Lung (tissue), 12 donors: ENCODE data around the gene TTC17. TPM values are rescaled to one million over a fixed set of nuclear protein-coding genes. Genes with fewer than 3 reads are reported as not detected.

Source experiments
- ATAC-seq: fragments of 200-7000 bp; cut with Tn5 transposase; one replicate; pipeline ENCODE4 v1.9.1; 2020; ENCODE audit warnings: moderate number of reproducible peaks; ENCODE audit not compliant: insufficient read depth, low FRiP score
- DNase-seq, 3 donors: peaks; one replicate each; pipeline ENCODE4 v3.0.0-alpha.2; 2013 to 2017
- H3K27ac ChIP-seq, 2 donors: one replicate each; pipeline ENCODE4 v1.5.1; 2013; ENCODE audit warnings: mild to moderate bottlenecking in 2 of 2, moderate library complexity in 2 of 2, control low read depth in 1 of 2, inconsistent platforms in 1 of 2, low read depth in 1 of 2, low read length in 1 of 2
- H3K27me3 ChIP-seq, 3 donors: one replicate each; pipeline ENCODE4 v1.5.1; 2013; ENCODE audit warnings: low read length in 2 of 3; ENCODE audit not compliant: control insufficient read depth in 3 of 3, insufficient read depth in 3 of 3
- H3K36me3 ChIP-seq, 4 donors: one replicate each; pipeline ENCODE4 v1.5.1; 2013; ENCODE audit warnings: low read length in 4 of 4, mild to moderate bottlenecking in 1 of 4, moderate library complexity in 1 of 4; ENCODE audit not compliant: control insufficient read depth in 4 of 4, insufficient read depth in 4 of 4
- H3K4me1 ChIP-seq, 5 donors: one replicate each; pipeline ENCODE4 v1.5.1; 2013; ENCODE audit warnings: low read length in 5 of 5, mild to moderate bottlenecking in 2 of 5, moderate library complexity in 1 of 5; ENCODE audit not compliant: control insufficient read depth in 5 of 5, insufficient read depth in 5 of 5
- H3K4me3 ChIP-seq: one replicate; pipeline ENCODE4 v1.5.1; 2013; ENCODE audit warnings: mild to moderate bottlenecking, control low read depth, moderate library complexity
- H3K9ac ChIP-seq, 2 donors: one replicate each; pipeline ENCODE4 v1.5.1; 2013; ENCODE audit warnings: low read length in 2 of 2, control low read depth in 1 of 2; ENCODE audit not compliant: insufficient read depth in 1 of 2
- H3K9me3 ChIP-seq, 4 donors: one replicate each; pipeline ENCODE4 v1.5.1; 2013; ENCODE audit warnings: low read length in 3 of 4, mild to moderate bottlenecking in 1 of 4, moderate library complexity in 1 of 4; ENCODE audit not compliant: control insufficient read depth in 4 of 4, insufficient read depth in 3 of 4
- WGBS, 2 donors: extraction: QIAGEN DNeasy Blood & Tissue Kit; methylation state at CpG; one replicate each; pipeline ENCODE4 v1.1.7; 2013; 5-methylcytosine and 5-hydroxymethylcytosine counted together
- polyA plus RNA-seq, 2 donors: library from polyadenylated mRNA; stranded (reverse); fragments of 200-250 nt; gene quantifications; one replicate each; pipeline ENCODE4 v1.2.1, GENCODE V29; 2013
- total RNA-seq, 2 donors: library from RNA; depleted of rRNA in 1 of 2; stranded (reverse); fragments of >200 nt in 1 of 2; gene quantifications; one replicate each; pipeline ENCODE4 v1.2.1, GENCODE V29; 2014 to 2021
- TF ChIP-seq, protein P1 (sequence below): IDR thresholded peaks from 2 replicates; pipeline ENCODE4 v1.5.1; 2012; ENCODE audit warnings: mild to moderate bottlenecking; ENCODE audit errors: control extremely low read depth, extremely low read depth
- donor health status: control.
- donor health status: control.
- donor health status: Bipolar disorder and iron deficiency.
- donor health status: healthy.
- donor health status: DM: yes; HTN: yes; CAD: no.

Gene TTC17
- total and polyA plus RNA-seq, 4 donors, result 30.7 to 218 (median 55.5) TPM

DNA sequence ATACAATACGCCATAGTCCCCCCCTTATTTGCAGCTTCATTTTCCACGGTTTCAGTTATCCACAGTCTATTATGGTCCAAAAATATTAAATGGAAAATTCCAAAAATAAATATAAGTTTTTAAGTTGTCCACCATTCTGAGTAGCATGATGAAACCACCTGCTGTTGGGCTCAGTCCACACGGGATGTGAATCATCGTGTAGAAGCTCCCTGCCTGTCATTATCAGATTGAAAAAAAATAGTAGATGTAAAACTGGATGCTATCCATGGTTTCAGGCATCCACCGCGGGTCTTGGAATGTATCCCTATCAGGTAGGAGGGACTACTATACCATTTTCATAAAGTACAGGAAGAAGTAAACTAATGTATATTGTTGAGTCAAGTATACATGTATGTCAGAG, 127.4 kb downstream of the TTC17 start:
- TF ChIP-seq, protein P1, sequence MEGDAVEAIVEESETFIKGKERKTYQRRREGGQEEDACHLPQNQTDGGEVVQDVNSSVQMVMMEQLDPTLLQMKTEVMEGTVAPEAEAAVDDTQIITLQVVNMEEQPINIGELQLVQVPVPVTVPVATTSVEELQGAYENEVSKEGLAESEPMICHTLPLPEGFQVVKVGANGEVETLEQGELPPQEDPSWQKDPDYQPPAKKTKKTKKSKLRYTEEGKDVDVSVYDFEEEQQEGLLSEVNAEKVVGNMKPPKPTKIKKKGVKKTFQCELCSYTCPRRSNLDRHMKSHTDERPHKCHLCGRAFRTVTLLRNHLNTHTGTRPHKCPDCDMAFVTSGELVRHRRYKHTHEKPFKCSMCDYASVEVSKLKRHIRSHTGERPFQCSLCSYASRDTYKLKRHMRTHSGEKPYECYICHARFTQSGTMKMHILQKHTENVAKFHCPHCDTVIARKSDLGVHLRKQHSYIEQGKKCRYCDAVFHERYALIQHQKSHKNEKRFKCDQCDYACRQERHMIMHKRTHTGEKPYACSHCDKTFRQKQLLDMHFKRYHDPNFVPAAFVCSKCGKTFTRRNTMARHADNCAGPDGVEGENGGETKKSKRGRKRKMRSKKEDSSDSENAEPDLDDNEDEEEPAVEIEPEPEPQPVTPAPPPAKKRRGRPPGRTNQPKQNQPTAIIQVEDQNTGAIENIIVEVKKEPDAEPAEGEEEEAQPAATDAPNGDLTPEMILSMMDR, result no peak
- H3K4me3 ChIP-seq, result no peak overlapping the region
- no peaks in the 10 kb centered on the region for H3K9me3 ChIP-seq
- H3K27me3 ChIP-seq, result no peaks in the 10 kb centered on the region
- H3K27ac ChIP-seq, result no peak overlapping the region
- 94 to 96% methylated on average over 6 of the region's 6 CpGs for WGBS, 2 donors
- DNase-seq (no peak), ATAC-seq (no peak)
- H3K9ac ChIP-seq, result no peak overlapping the region
- H3K4me1 ChIP-seq, result no peaks in the 10 kb centered on the region
- peaks cover 8 to 16% (median 12%) of the 10 kb centered on the region in 4 donors for H3K36me3 ChIP-seq

DNA sequence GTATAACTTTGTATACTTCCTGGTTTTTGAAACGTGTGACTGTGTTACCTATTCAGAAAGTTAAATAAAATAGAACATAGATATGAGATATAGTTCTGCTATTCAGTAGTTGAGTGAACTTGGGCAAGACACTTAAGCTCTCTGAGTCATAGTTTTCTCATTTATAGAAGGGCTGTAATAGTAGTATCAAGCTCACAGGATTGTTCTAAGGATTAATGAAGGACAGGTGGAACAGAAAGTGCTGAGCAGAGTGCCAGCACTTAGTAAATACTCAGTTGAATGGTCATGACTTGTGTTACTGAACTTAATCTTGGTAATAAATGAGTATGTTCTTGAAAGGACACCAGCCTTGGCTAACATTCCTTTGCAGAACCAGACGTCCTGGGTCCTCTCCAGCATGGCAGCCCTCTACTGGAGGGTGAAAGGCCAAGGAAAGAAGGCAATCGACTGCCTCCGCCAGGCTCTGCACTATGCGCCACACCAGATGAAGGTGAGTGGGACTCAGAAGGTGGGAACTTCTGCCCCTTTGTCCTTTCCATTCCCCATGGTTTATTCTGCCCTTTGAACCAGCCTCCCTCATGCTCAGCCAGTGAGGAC, 131.2 kb downstream of the TTC17 start:
- Histone ChIP-seq H3K4me1 (no peaks in the 10 kb centered on the region), H3K36me3 (peaks cover 17 to 40% (median 28%) of the 10 kb centered on the region in 4 donors), H3K4me3 (no peak overlapping the region), H3K9me3 (no peaks in the 10 kb centered on the region), H3K27me3 (no peaks in the 10 kb centered on the region), H3K9ac (no peak overlapping the region), H3K27ac (no peak overlapping the region)
- ATAC-seq (no peak), DNase-seq (no peak)
- TF ChIP-seq, protein P1, result no peak
- WGBS, 2 donors, result 89 to 90% methylated on average over 5 of the region's 5 CpGs

DNA sequence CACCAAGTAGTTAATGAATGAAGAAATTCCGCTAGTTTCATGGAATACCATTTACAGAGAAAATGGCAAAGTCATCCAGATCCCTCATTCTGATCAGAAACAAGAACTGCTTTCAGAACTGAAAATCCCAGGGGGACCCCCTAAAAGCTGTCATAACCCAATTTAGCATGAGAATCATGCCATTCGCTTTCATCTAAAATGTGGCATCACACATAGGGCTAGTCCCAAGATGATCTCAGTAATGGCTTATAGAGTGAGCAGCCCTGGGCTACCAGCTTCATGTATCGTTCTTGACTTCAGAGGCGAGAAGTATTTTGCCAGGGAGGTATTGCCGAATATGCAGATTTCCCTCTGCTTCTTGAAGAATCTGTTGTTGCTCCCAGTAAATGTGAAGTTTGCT, 134.0 kb downstream of the TTC17 start:
- Histone ChIP-seq H3K9me3 (no peaks in the 10 kb centered on the region), H3K36me3 (peaks cover 17 to 38% (median 28%) of the 10 kb centered on the region in 4 donors), H3K9ac (no peak overlapping the region), H3K4me1 (no peaks in the 10 kb centered on the region), H3K4me3 (no peak overlapping the region), H3K27me3 (no peaks in the 10 kb centered on the region), H3K27ac (no peak overlapping the region)
- TF ChIP-seq, protein P1, result no peak
- no peak for ATAC-seq
- 96 to 98% methylated on average over 5 of the region's 5 CpGs for WGBS, 2 donors
- no peak for DNase-seq

DNA sequence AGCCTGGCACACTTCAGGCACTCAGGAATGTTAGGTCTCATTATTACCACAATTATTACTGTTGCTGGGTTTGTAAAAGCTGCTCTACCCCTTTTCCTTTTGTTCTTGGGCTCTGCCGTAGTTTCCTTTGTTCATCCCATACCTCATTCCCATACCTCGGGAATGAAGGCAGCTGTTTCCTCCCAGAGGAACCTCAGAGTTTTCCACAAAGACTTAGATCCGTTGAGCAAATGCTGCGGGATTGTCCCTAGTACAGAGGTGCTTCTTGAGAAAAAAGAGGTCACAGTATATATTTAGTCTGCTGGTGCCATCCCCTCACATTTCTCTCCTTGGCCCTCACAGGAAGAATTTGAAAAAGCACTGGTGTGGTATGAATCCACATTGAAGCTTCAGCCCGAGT, 134.7 kb downstream of the TTC17 start:
- Histone ChIP-seq H3K9me3 (no peaks in the 10 kb centered on the region), H3K4me1 (no peaks in the 10 kb centered on the region), H3K36me3 (peaks cover 17 to 38% (median 28%) of the 10 kb centered on the region in 4 donors), H3K4me3 (no peak overlapping the region), H3K27me3 (no peaks in the 10 kb centered on the region), H3K9ac (no peak overlapping the region), H3K27ac (no peak overlapping the region)
- TF ChIP-seq, protein P1, result no peak
- DNase-seq (no peak), ATAC-seq (no peak)
- 83 to 89% methylated on average over 5 of the region's 5 CpGs for WGBS, 2 donors
